Heart left ventricle (tissue), 13 donors: ENCODE results near the gene LYPD6B.

ENCODE experiments used
- POLR2A ChIP-seq, 2 donors: fragments of 450-650 bp; IDR thresholded peaks; one replicate each; pipeline ENCODE4 v1.6.1; 2017; ENCODE audit warnings: antibody characterized with exemption in 2 of 2, mild to moderate bottlenecking in 2 of 2, moderate library complexity in 2 of 2
- TF ChIP-seq, protein P1 (sequence below), 12 donors: fragments of 200-600 bp; sonication (generic) in 4 of 12; IDR thresholded peaks; one replicate each; pipeline versions ENCODE4 v1.5.0 to v1.8.0; 2018 to 2022; ENCODE audit warnings: antibody characterized with exemption in 12 of 12, mild to moderate bottlenecking in 5 of 12
- donor health status: ischemic (EF 13 %, LVEDD 7.1; RV severe dilation, severe dysfunction).
- donor health status: DM: no; HTN: yes; CAD: no.
- donor health status: DM: no; HTN: no; CAD: no.
- donor health status: ischemic (EF 25% LVEDD 6.9; RV normal size, moderate dysfunction).
- donor health status: ischemic (EF 25% LVEDD 5.7; RV mildly dilated, moderate dysfunction).
- donor health status: ischemic (EF 35%, LVEDD 5.7; RV mildly dilated, moderate dysfunction).
- donor health status: nonischemic (EF 11% LVEDD 7.7; RV severe dilation, severe dysfunction).
- donor health status: DM: yes; HTN: yes; CAD: no.
- donor health status: PGD.
- donor health status: ischemic (EF 29% LVEDD 5.4; RV normal size, mild dysfunction).
- donor health status: nonischemic (EF 23%, LVEDD 6.1; RV moderate dilation, normal function).

DNA sequence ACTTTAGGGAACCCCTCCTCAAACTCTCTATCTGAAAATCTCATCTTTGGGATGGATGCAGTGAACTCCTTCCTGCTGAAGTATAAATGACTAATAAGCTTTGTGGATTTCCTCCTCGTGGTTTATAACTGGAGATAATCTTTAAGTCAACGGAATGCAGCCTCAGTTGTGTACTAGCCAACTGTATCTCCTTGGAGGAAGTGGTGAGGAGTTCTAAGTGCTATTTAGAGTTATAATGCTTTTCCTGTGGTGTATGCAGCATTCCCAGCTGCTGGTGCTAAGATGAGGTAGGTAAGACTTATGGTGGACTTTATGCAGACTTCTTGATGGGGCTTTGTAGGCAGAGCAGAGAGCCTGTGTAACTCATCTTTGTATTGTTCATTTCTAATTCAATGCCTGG is 90.9 kb downstream of the LYPD6B start:
- no peak for TF ChIP-seq POLR2A (IDR thresholded peaks at IDR 0.05)
- TF ChIP-seq, protein P1, sequence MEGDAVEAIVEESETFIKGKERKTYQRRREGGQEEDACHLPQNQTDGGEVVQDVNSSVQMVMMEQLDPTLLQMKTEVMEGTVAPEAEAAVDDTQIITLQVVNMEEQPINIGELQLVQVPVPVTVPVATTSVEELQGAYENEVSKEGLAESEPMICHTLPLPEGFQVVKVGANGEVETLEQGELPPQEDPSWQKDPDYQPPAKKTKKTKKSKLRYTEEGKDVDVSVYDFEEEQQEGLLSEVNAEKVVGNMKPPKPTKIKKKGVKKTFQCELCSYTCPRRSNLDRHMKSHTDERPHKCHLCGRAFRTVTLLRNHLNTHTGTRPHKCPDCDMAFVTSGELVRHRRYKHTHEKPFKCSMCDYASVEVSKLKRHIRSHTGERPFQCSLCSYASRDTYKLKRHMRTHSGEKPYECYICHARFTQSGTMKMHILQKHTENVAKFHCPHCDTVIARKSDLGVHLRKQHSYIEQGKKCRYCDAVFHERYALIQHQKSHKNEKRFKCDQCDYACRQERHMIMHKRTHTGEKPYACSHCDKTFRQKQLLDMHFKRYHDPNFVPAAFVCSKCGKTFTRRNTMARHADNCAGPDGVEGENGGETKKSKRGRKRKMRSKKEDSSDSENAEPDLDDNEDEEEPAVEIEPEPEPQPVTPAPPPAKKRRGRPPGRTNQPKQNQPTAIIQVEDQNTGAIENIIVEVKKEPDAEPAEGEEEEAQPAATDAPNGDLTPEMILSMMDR (IDR thresholded peaks at IDR 0.05): no peak
